HUES48 (cell line): ENCODE measurements around the gene SCUBE1.

Experiments used
- H3K27ac ChIP-seq: one replicate; pipeline ENCODE4 v1.7.0; 2013; ENCODE audit warnings: low read depth, low read length, inconsistent platforms
- H3K27me3 ChIP-seq: 2 replicates; pipeline ENCODE4 v1.6.1; 2013; ENCODE audit warnings: mild to moderate bottlenecking, low read length; ENCODE audit not compliant: control insufficient read depth, insufficient read depth
- H3K36me3 ChIP-seq: 2 replicates; pipeline ENCODE4 v1.6.1; 2013; ENCODE audit warnings: low read length; ENCODE audit not compliant: control insufficient read depth, insufficient read depth
- H3K4me1 ChIP-seq: 2 replicates; pipeline ENCODE4 v1.6.1; 2013; ENCODE audit warnings: mild to moderate bottlenecking, low read length; ENCODE audit not compliant: control insufficient read depth, insufficient read depth
- H3K4me3 ChIP-seq: 2 replicates; pipeline ENCODE4 v1.5.1; 2013; ENCODE audit warnings: mild to moderate bottlenecking, low read depth, low read length
- H3K9ac ChIP-seq: 2 replicates; pipeline ENCODE4 v1.6.1; 2013; ENCODE audit warnings: mild to moderate bottlenecking, low read depth, low read length, moderate library complexity
- H3K9me3 ChIP-seq: 2 replicates; pipeline ENCODE4 v1.6.1; 2013; ENCODE audit warnings: low read length; ENCODE audit not compliant: control insufficient read depth, insufficient read depth

The SCUBE1 gene

GRCh38 chr22:43255299-43255698 lies 87.9 kb downstream of the SCUBE1 start:
- Histone ChIP-seq H3K9me3 (no peaks in the 10 kb centered on the region), H3K9ac (no peak overlapping the region), H3K4me3 (no peak overlapping the region), H3K27me3 (no peaks in the 10 kb centered on the region), H3K27ac (no peak overlapping the region), H3K36me3 (no peaks in the 10 kb centered on the region), H3K4me1 (no peaks in the 10 kb centered on the region)

DNA sequence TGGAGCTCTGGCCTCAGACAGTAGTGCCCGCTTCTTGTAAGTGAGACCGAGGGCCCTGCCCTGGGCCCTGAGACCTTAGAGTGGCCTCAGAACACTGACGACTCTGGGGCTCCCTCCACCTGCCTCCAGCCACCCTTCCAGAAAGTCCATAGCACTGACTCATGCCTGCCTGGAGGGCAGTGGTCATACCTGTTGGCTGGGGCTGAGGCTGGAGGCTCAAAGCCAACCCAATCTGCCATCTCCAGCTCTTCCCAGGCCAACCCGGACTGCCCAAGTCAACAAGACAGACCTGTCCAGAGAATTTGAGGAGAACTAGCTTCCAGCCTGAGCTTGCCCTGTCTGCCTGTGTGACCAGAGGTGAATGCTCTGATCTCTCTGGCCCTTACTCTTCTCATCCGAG lies 89.3 kb downstream of the SCUBE1 start:
- Histone ChIP-seq H3K9ac (no peak overlapping the region), H3K27ac (no peak overlapping the region), H3K27me3 (no peaks in the 10 kb centered on the region), H3K9me3 (no peaks in the 10 kb centered on the region), H3K36me3 (no peaks in the 10 kb centered on the region), H3K4me3 (no peak overlapping the region), H3K4me1 (no peaks in the 10 kb centered on the region)

DNA sequence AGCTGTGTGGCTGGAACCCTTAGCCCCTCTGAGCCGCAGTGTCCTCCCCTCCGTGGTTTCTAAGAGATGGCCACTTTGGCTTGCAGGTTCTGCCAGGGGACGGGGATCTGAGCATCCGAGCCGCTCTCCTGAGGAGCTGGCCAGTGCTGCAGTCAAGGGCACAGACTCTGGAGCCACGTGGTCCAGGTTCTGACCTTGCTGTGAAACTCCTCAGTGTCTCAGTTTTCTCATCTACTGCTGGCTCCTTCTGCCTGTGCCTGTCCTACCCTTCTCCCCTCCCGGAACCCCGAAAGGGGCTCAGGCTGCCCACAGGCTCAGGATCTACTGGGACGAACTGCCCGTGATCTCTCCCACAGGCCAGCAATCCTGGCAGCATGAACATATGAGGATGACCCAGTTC lies 90.9 kb downstream of the SCUBE1 start:
- Histone ChIP-seq H3K9me3 (no peaks in the 10 kb centered on the region), H3K9ac (no peak overlapping the region), H3K27ac (no peak overlapping the region), H3K4me1 (no peaks in the 10 kb centered on the region), H3K4me3 (no peak overlapping the region), H3K36me3 (no peaks in the 10 kb centered on the region), H3K27me3 (no peaks in the 10 kb centered on the region)

GRCh38 chr22:43249789-43250471 lies 93.2 kb downstream of the SCUBE1 start:
- H3K36me3 ChIP-seq = no peaks in the 10 kb centered on the region
- H3K4me1 ChIP-seq = no peaks in the 10 kb centered on the region
- H3K27ac ChIP-seq = no peak overlapping the region
- H3K4me3 ChIP-seq = no peak overlapping the region
- H3K9me3 ChIP-seq = no peaks in the 10 kb centered on the region
- no peaks in the 10 kb centered on the region for H3K27me3 ChIP-seq
- H3K9ac ChIP-seq = no peak overlapping the region

- H3K27me3 ChIP-seq = no peaks in the 10 kb centered on the region
- no peaks in the 10 kb centered on the region for H3K36me3 ChIP-seq
- H3K4me3 ChIP-seq = no peak overlapping the region
- H3K9ac ChIP-seq = no peak overlapping the region
- H3K9me3 ChIP-seq = no peaks in the 10 kb centered on the region
- H3K4me1 ChIP-seq = no peaks in the 10 kb centered on the region
- no peak overlapping the region for H3K27ac ChIP-seq
Observed at GRCh38 chr22:43247546-43248260, 95.5 kb downstream of the SCUBE1 start.

- Histone ChIP-seq H3K36me3 (no peaks in the 10 kb centered on the region), H3K4me1 (no peaks in the 10 kb centered on the region), H3K27ac (no peak overlapping the region), H3K9me3 (no peaks in the 10 kb centered on the region), H3K27me3 (no peaks in the 10 kb centered on the region), H3K4me3 (no peak overlapping the region), H3K9ac (no peak overlapping the region)
Observed at GRCh38 chr22:43246188-43246587, 97.0 kb downstream of the SCUBE1 start.

- H3K4me3 ChIP-seq = no peak overlapping the region
- no peaks in the 10 kb centered on the region for H3K4me1 ChIP-seq
- H3K36me3 ChIP-seq = no peaks in the 10 kb centered on the region
- no peaks in the 10 kb centered on the region for H3K9me3 ChIP-seq
- no peaks in the 10 kb centered on the region for H3K27me3 ChIP-seq
- no peak overlapping the region for H3K27ac ChIP-seq
- H3K9ac ChIP-seq = no peak overlapping the region
Observed at GRCh38 chr22:43245717-43246116, 97.5 kb downstream of the SCUBE1 start.

- H3K27ac ChIP-seq = no peak overlapping the region
Observed at GRCh38 chr22:43244803-43245527, 98.2 kb downstream of the SCUBE1 start.

DNA sequence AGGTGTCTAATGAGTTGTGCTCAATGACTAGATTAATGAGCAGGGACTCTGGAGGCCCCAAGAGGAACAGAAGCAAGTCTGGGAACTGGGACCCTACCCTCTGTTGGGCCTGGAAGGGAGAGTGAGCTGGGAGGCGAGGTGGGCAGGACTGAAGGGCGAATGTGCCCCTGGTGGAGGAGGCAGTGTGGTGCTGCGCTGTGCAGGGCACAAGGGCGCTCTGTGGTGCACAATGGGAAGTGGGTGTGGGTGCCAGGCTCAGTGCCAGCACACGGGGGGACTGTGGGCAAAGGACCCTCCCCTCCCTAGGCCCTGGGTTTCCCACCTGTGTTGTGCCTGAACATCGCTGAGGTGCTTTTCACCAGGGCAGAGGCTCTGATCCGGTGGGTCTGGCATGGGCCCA lies 98.8 kb downstream of the SCUBE1 start:
- H3K36me3 ChIP-seq = no peaks in the 10 kb centered on the region
- H3K27ac ChIP-seq = no peak overlapping the region
- H3K9me3 ChIP-seq = no peaks in the 10 kb centered on the region
- H3K4me1 ChIP-seq = no peaks in the 10 kb centered on the region
- H3K4me3 ChIP-seq = no peak overlapping the region
- no peak overlapping the region for H3K9ac ChIP-seq
- H3K27me3 ChIP-seq = no peaks in the 10 kb centered on the region

More at GRCh38 chr22:43244803-43245527, 98.2 kb downstream of the SCUBE1 start:
- Histone ChIP-seq H3K27me3 (no peaks in the 10 kb centered on the region), H3K9me3 (no peaks in the 10 kb centered on the region), H3K4me3 (no peak overlapping the region), H3K4me1 (no peaks in the 10 kb centered on the region), H3K36me3 (no peaks in the 10 kb centered on the region), H3K9ac (no peak overlapping the region)

- no peaks in the 10 kb centered on the region for H3K4me1 ChIP-seq
- H3K36me3 ChIP-seq = no peaks in the 10 kb centered on the region
- no peaks in the 10 kb centered on the region for H3K27me3 ChIP-seq
- H3K27ac ChIP-seq = no peak overlapping the region
- no peak overlapping the region for H3K4me3 ChIP-seq
- no peak overlapping the region for H3K9ac ChIP-seq
- no peaks in the 10 kb centered on the region for H3K9me3 ChIP-seq
Observed at GRCh38 chr22:43243324-43243723, 99.8 kb downstream of the SCUBE1 start.

GRCh38 chr22:43242627-43243026 lies 100.5 kb downstream of the SCUBE1 start:
- no peak overlapping the region for H3K9ac ChIP-seq
- H3K4me1 ChIP-seq = no peaks in the 10 kb centered on the region

More at GRCh38 chr22:43242627-43243026, 100.5 kb downstream of the SCUBE1 start:
- Histone ChIP-seq H3K27ac (no peak overlapping the region), H3K9me3 (no peaks in the 10 kb centered on the region), H3K4me3 (no peak overlapping the region), H3K36me3 (no peaks in the 10 kb centered on the region), H3K27me3 (no peaks in the 10 kb centered on the region)
